Endodermal cell (in vitro differentiated cells): Measurements from ENCODE around the gene ASB1. TPM values are rescaled to one million over a fixed set of nuclear protein-coding genes. Genes with fewer than 3 reads are reported as not detected.
A peak's percentile ranks its signal among the peaks of the same experiment; 100 is the strongest.

Experiments
- DNase-seq: peaks from one replicate; pipeline ENCODE4 v3.0.0-alpha.2; 2017
- H3K27ac ChIP-seq: 2 replicates; pipeline ENCODE4 v1.5.1; 2013; ENCODE audit warnings: mild to moderate bottlenecking, low read depth, low read length, moderate library complexity
- H3K27me3 ChIP-seq: 2 replicates; pipeline ENCODE4 v1.6.1; 2013; ENCODE audit warnings: mild to moderate bottlenecking, low read length, moderate library complexity; ENCODE audit not compliant: insufficient read depth, control insufficient read depth, poor library complexity, severe bottlenecking
- H3K36me3 ChIP-seq: 2 replicates; pipeline ENCODE4 v1.7.0; 2013; ENCODE audit warnings: mild to moderate bottlenecking, low read length, moderate library complexity; ENCODE audit not compliant: control insufficient read depth, insufficient read depth
- H3K4me1 ChIP-seq: one replicate; pipeline ENCODE4 v1.7.0; 2013; ENCODE audit warnings: low read length; ENCODE audit not compliant: control insufficient read depth, insufficient read depth
- H3K4me3 ChIP-seq: 2 replicates; pipeline ENCODE4 v1.5.1; 2013; ENCODE audit warnings: mild to moderate bottlenecking, low read length, moderate library complexity
- H3K9ac ChIP-seq: 2 replicates; pipeline ENCODE4 v1.6.1; 2013; ENCODE audit warnings: mild to moderate bottlenecking, low read length, moderate library complexity; ENCODE audit not compliant: poor library complexity, severe bottlenecking; ENCODE audit errors: extremely low read depth
- H3K9me3 ChIP-seq: 2 replicates; pipeline ENCODE4 v1.6.1; 2013; ENCODE audit warnings: mild to moderate bottlenecking, low read length, moderate library complexity; ENCODE audit not compliant: control insufficient read depth
- H3K27ac Mint-ChIP-seq: 2 replicates; pipeline ENCODE4 v1.8.0; 2020; ENCODE audit warnings: mixed read lengths
- H3K27me3 Mint-ChIP-seq: 2 replicates; pipeline ENCODE4 v1.8.0; 2021; ENCODE audit warnings: mild to moderate bottlenecking, mixed read lengths; ENCODE audit not compliant: insufficient read depth
- H3K36me3 Mint-ChIP-seq: 2 replicates; pipeline ENCODE4 v1.8.0; 2020; ENCODE audit warnings: low read depth, mixed read lengths
- H3K4me1 Mint-ChIP-seq: 2 replicates; pipeline ENCODE4 v1.8.0; 2020; ENCODE audit warnings: mixed read lengths
- H3K4me3 Mint-ChIP-seq: 2 replicates; pipeline ENCODE4 v1.8.0; 2020; ENCODE audit warnings: mild to moderate bottlenecking, moderate library complexity, mixed read lengths
- H3K9me3 Mint-ChIP-seq: 2 replicates; pipeline ENCODE4 v1.8.0; 2020; ENCODE audit warnings: mild to moderate bottlenecking, mixed read lengths
- CTCF ChIP-seq: fragments of 200-600 bp; sonication (generic); conservative IDR thresholded peaks from 2 replicates; pipeline ENCODE4 v1.5.0; 2021; ENCODE audit warnings: antibody characterized with exemption, mild to moderate bottlenecking
- WGBS, 2 experiments: methylation state at CpG; one replicate each; pipeline versions ENCODE4 v1.1.5 to v1.1.7; 2013; ENCODE audit warnings: missing lambda C conversion rate in 2 of 2, mixed read lengths in 1 of 2; ENCODE audit not compliant: insufficient coverage in 1 of 2, insufficient read length in 1 of 2; 5-methylcytosine and 5-hydroxymethylcytosine counted together
- total RNA-seq, 2 donors: library from RNA; stranded (reverse); fragmentation: NEBNext Ultra II Directional in 1 of 2; extraction: Animal tissue kit (Norgen Biotek cat#: 25700) in 1 of 2; gene quantifications; 2 replicates in 1 of 2; 3 replicates in 1 of 2; pipeline ENCODE4 v1.2.1, GENCODE V29; 2021

The ASB1 gene
- total RNA-seq, 2 donors from 2014 or later, result 39.0 to 39.6 TPM

GRCh38 chr2:238492840-238493239 is 66.1 kb downstream of the ASB1 start:
- Histone ChIP-seq H3K9ac (no peak overlapping the region), H3K4me3 (no peak overlapping the region), H3K27ac (peak overlapping the region; percentile 37), H3K9me3 (no peaks in the 10 kb centered on the region), H3K36me3 (no peaks in the 10 kb centered on the region), H3K27me3 (no peaks in the 10 kb centered on the region), H3K4me1 (no peaks in the 10 kb centered on the region)
- H3K4me1 Mint-ChIP-seq, result peaks cover 3% of the 10 kb centered on the region
- H3K27ac Mint-ChIP-seq, result no peak overlapping the region
- H3K27me3 Mint-ChIP-seq, result no peaks in the 10 kb centered on the region
- no peaks in the 10 kb centered on the region for H3K36me3 Mint-ChIP-seq
- no peak overlapping the region for H3K4me3 Mint-ChIP-seq
- DNase-seq, result no peak
- WGBS, 2 experiments, result 65 to 67% methylated on average over 3 to 5 of the region's 5 CpGs
- no peak for TF ChIP-seq CTCF
- no peaks in the 10 kb centered on the region for H3K9me3 Mint-ChIP-seq

- Mint-ChIP-seq H3K4me3 (no peak overlapping the region), H3K9me3 (no peaks in the 10 kb centered on the region), H3K27ac (no peak overlapping the region), H3K36me3 (no peaks in the 10 kb centered on the region), H3K4me1 (peaks cover 3% of the 10 kb centered on the region), H3K27me3 (no peaks in the 10 kb centered on the region)
- Histone ChIP-seq H3K4me1 (no peaks in the 10 kb centered on the region), H3K9me3 (no peaks in the 10 kb centered on the region), H3K27me3 (no peaks in the 10 kb centered on the region), H3K27ac (no peak overlapping the region), H3K9ac (no peak overlapping the region), H3K36me3 (no peaks in the 10 kb centered on the region), H3K4me3 (no peak overlapping the region)
- WGBS, 2 experiments, result 88% methylated on average over 5 of the region's 5 CpGs; no CpG with 5 or more reads in 1 of the 2 experiments
- TF ChIP-seq CTCF, result no peak
- DNase-seq, result no peak
These were observed 66.7 kb downstream of the ASB1 start for GRCh38 chr2:238493411-238493810.

- Histone ChIP-seq H3K9ac (no peak overlapping the region), H3K9me3 (no peaks in the 10 kb centered on the region), H3K4me1 (no peaks in the 10 kb centered on the region), H3K36me3 (no peaks in the 10 kb centered on the region), H3K27me3 (no peaks in the 10 kb centered on the region), H3K27ac (no peak overlapping the region), H3K4me3 (no peak overlapping the region)
- Mint-ChIP-seq H3K9me3 (no peaks in the 10 kb centered on the region), H3K4me1 (no peaks in the 10 kb centered on the region), H3K27me3 (no peaks in the 10 kb centered on the region), H3K27ac (no peak overlapping the region), H3K4me3 (no peak overlapping the region), H3K36me3 (no peaks in the 10 kb centered on the region)
- no peak for TF ChIP-seq CTCF
- DNase-seq, result no peak
- WGBS, 2 experiments, result 89 to 91% methylated on average over 16 to 18 of the region's 18 CpGs
These were observed 67.3 kb downstream of the ASB1 start for GRCh38 chr2:238493880-238494572.
